Neural cell (in vitro differentiated cells): ENCODE measurements around the gene OVCH1. TPM values are rescaled to one million over a fixed set of nuclear protein-coding genes. Genes with fewer than 3 reads are reported as not detected.

Experiments
- H2AFZ ChIP-seq: fragments of 200-600, 300-800 bp; sonication (generic), shearing (Covaris generic); 2 replicates; pipeline ENCODE4 v1.6.0; 2014; ENCODE audit warnings: low read depth, mild to moderate bottlenecking, antibody characterized with exemption, low read length, moderate library complexity
- H3F3A ChIP-seq: fragments of 200-600 bp; shearing (Covaris generic); 2 replicates; pipeline ENCODE4 v1.6.1; 2016; ENCODE audit warnings: mild to moderate bottlenecking, moderate library complexity, mixed read lengths, antibody characterized with exemption, low read length; ENCODE audit not compliant: insufficient read depth, poor library complexity, severe bottlenecking
- H3K27ac ChIP-seq: fragments of 200-600, 300-800 bp; sonication (generic), shearing (Covaris generic); 2 replicates; pipeline ENCODE4 v1.5.1; 2014; ENCODE audit warnings: mild to moderate bottlenecking, low read length, moderate library complexity
- H3K27me3 ChIP-seq: fragments of 300-800, 200-600 bp; sonication (generic), shearing (Covaris generic); 2 replicates; pipeline ENCODE4 v1.6.0; 2014; ENCODE audit warnings: mild to moderate bottlenecking, low read depth, low read length, moderate library complexity; ENCODE audit not compliant: insufficient read depth
- H3K36me3 ChIP-seq: fragments of 300-800, 200-600 bp; sonication (generic), shearing (Covaris generic); 2 replicates; pipeline ENCODE4 v1.5.1; 2014; ENCODE audit warnings: mild to moderate bottlenecking, antibody characterized with exemption, low read length, moderate library complexity; ENCODE audit not compliant: insufficient read depth
- H3K4me2 ChIP-seq: fragments of 300-800, 200-600 bp; sonication (generic), shearing (Covaris generic); 2 replicates; pipeline ENCODE4 v1.6.0; 2014; ENCODE audit warnings: mild to moderate bottlenecking, low read length
- H3K4me3 ChIP-seq: fragments of 300-800, 200-600 bp; sonication (generic), shearing (Covaris generic); 2 replicates; pipeline ENCODE4 v1.5.1; 2014; ENCODE audit warnings: mild to moderate bottlenecking, low read length, moderate library complexity
- H3K79me2 ChIP-seq: fragments of 200-600 bp; shearing (Covaris generic); replicated peaks from 2 replicates; pipeline ENCODE4 v1.6.0; 2014; ENCODE audit warnings: mild to moderate bottlenecking, low read length, moderate library complexity; ENCODE audit not compliant: insufficient read depth
- H3K9ac ChIP-seq: fragments of 300-800, 200-600 bp; sonication (generic), shearing (Covaris generic); 2 replicates; pipeline ENCODE4 v1.6.1; 2016; ENCODE audit warnings: mild to moderate bottlenecking, low read length, mixed read lengths
- H3K9me2 ChIP-seq: fragments of 200-600 bp; shearing (Covaris generic); 2 replicates; pipeline ENCODE4 v1.6.1; 2016; ENCODE audit warnings: mild to moderate bottlenecking, low read length, mixed read lengths; ENCODE audit not compliant: insufficient read depth
- H3K9me3 ChIP-seq: fragments of 200-600, 300-800 bp; sonication (generic), shearing (Covaris generic); 2 replicates; pipeline ENCODE4 v1.6.1; 2016; ENCODE audit warnings: mild to moderate bottlenecking, mixed run types, low read length, moderate library complexity, mixed read lengths
- H4K20me1 ChIP-seq: fragments of 200-600 bp; shearing (Covaris generic); 2 replicates; pipeline ENCODE4 v1.6.1; 2016; ENCODE audit warnings: mild to moderate bottlenecking, mixed run types; ENCODE audit not compliant: insufficient read depth
- EP300 ChIP-seq: fragments of 450-650 bp; conservative IDR thresholded peaks from 2 replicates; pipeline ENCODE4 v1.6.1; 2014; ENCODE audit warnings: antibody characterized with exemption, mild to moderate bottlenecking, moderate library complexity; ENCODE audit not compliant: poor library complexity, severe bottlenecking
- EZH2 ChIP-seq: fragments of 200-600, 300-800 bp; shearing (Covaris generic), sonication (generic); IDR thresholded peaks from 2 replicates; pipeline ENCODE4 v1.6.1; 2014; ENCODE audit warnings: antibody characterized with exemption, low read length, borderline replicate concordance, mild to moderate bottlenecking; ENCODE audit not compliant: insufficient read depth, poor library complexity, severe bottlenecking
- MXI1 ChIP-seq: fragments of 450-650 bp; conservative IDR thresholded peaks from 2 replicates; pipeline ENCODE4 v1.6.1; 2014; ENCODE audit warnings: antibody characterized with exemption, mild to moderate bottlenecking; ENCODE audit not compliant: poor library complexity, severe bottlenecking
- POLR2AphosphoS5 ChIP-seq: IDR thresholded peaks from 2 replicates; pipeline ENCODE4 v1.6.1; 2012
- RAD21 ChIP-seq: fragments of 450-650 bp; conservative IDR thresholded peaks from 2 replicates; pipeline ENCODE4 v1.6.1; 2014; ENCODE audit warnings: antibody characterized with exemption, mild to moderate bottlenecking, moderate library complexity
- SMC3 ChIP-seq: fragments of 450-650 bp; conservative IDR thresholded peaks from 2 replicates; pipeline ENCODE4 v1.6.1; 2014; ENCODE audit warnings: antibody characterized with exemption, mild to moderate bottlenecking, moderate library complexity; ENCODE audit not compliant: poor library complexity
- TAF1 ChIP-seq: IDR thresholded peaks from 2 replicates; pipeline ENCODE4 v1.6.1; 2012; ENCODE audit warnings: low read depth
- polyA plus RNA-seq: library from polyadenylated mRNA; depleted of rRNA; stranded (reverse); fragments of >200 nt; gene quantifications from 2 replicates; pipeline ENCODE4 v1.2.3, GENCODE V29; 2014
- TF ChIP-seq, protein P1 (sequence below): fragments of 450-650 bp; IDR thresholded peaks from 2 replicates; pipeline ENCODE4 v1.5.1; 2014; ENCODE audit warnings: antibody characterized with exemption, mild to moderate bottlenecking, moderate library complexity; ENCODE audit not compliant: poor library complexity, severe bottlenecking
- TF ChIP-seq, protein P2 (sequence below): IDR thresholded peaks from 2 replicates; pipeline ENCODE4 v1.6.1; 2012; ENCODE audit warnings: borderline replicate concordance

OVCH1 gene
- polyA plus RNA-seq, 1 donor from 2014 or later: 0.83 TPM

DNA sequence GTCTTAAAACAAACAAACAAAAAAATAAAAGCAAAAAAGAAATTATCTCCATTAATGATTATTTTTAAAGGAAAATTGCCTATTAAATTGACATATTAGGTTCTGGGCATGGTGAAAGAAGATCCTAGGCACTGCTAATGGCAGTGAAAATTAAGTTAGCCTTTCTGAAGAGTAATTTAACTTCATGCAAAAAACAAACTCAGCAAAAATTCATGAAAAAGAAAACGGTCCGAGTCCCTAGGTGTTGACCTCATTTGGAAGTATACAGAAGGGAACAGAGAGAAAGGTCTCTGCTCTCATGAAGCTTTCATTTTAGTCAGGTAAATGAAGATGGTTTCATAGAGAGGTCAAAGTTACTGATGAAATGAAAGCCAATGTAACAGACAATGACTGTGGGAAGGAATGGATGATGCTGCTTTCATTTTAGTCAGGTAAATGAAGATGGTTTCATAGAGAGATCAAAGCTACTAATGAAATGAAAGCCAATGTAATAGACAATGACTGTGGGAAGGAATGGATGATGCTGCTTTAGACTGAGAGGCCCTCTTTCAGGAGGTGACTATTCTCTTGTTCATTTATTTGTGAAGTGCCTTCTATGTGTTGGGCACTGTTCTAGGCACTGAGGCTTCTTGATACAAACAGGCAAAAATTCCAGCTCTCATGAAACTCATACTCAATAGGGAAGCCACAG lies 50.1 kb downstream of the OVCH1 start:
- Histone ChIP-seq H3K9me2 (no peaks in the 10 kb centered on the region), H3F3A (no peaks in the 10 kb centered on the region), H2AFZ (no peak overlapping the region), H3K36me3 (no peaks in the 10 kb centered on the region), H3K27ac (no peak overlapping the region), H3K4me3 (no peak overlapping the region), H3K9me3 (no peaks in the 10 kb centered on the region), H3K9ac (no peak overlapping the region), H3K27me3 (no peaks in the 10 kb centered on the region), H3K79me2 (no peaks in the 10 kb centered on the region), H4K20me1 (no peaks in the 10 kb centered on the region), H3K4me2 (no peak overlapping the region)
- TF ChIP-seq MXI1 (no peak), POLR2AphosphoS5 (no peak), TAF1 (no peak), EP300 (no peak), RAD21 (no peak), EZH2 (no peak), SMC3 (no peak)
- TF ChIP-seq, protein P1, sequence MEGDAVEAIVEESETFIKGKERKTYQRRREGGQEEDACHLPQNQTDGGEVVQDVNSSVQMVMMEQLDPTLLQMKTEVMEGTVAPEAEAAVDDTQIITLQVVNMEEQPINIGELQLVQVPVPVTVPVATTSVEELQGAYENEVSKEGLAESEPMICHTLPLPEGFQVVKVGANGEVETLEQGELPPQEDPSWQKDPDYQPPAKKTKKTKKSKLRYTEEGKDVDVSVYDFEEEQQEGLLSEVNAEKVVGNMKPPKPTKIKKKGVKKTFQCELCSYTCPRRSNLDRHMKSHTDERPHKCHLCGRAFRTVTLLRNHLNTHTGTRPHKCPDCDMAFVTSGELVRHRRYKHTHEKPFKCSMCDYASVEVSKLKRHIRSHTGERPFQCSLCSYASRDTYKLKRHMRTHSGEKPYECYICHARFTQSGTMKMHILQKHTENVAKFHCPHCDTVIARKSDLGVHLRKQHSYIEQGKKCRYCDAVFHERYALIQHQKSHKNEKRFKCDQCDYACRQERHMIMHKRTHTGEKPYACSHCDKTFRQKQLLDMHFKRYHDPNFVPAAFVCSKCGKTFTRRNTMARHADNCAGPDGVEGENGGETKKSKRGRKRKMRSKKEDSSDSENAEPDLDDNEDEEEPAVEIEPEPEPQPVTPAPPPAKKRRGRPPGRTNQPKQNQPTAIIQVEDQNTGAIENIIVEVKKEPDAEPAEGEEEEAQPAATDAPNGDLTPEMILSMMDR: no peak
- TF ChIP-seq, protein P2, sequence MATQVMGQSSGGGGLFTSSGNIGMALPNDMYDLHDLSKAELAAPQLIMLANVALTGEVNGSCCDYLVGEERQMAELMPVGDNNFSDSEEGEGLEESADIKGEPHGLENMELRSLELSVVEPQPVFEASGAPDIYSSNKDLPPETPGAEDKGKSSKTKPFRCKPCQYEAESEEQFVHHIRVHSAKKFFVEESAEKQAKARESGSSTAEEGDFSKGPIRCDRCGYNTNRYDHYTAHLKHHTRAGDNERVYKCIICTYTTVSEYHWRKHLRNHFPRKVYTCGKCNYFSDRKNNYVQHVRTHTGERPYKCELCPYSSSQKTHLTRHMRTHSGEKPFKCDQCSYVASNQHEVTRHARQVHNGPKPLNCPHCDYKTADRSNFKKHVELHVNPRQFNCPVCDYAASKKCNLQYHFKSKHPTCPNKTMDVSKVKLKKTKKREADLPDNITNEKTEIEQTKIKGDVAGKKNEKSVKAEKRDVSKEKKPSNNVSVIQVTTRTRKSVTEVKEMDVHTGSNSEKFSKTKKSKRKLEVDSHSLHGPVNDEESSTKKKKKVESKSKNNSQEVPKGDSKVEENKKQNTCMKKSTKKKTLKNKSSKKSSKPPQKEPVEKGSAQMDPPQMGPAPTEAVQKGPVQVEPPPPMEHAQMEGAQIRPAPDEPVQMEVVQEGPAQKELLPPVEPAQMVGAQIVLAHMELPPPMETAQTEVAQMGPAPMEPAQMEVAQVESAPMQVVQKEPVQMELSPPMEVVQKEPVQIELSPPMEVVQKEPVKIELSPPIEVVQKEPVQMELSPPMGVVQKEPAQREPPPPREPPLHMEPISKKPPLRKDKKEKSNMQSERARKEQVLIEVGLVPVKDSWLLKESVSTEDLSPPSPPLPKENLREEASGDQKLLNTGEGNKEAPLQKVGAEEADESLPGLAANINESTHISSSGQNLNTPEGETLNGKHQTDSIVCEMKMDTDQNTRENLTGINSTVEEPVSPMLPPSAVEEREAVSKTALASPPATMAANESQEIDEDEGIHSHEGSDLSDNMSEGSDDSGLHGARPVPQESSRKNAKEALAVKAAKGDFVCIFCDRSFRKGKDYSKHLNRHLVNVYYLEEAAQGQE: no peak

DNA sequence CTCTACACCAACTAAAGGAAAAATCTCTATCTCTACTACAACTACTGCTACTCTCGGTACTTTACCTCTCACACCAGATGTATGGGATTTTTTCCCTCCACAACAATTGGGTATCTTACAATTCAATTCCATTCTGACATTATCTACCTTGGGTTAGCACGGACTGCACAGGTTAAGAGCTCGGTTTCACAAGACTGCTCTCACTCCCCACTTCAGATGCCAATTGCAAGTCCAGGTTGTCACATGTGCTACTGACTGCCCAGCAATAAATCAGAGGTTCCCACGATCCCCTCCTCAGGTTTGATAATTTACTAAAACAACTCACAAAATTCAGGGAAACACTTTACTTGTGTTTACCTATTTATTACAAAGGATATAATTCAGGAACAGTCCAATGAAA lies 58.0 kb downstream of the OVCH1 start:
- Histone ChIP-seq H3K9me3 (no peaks in the 10 kb centered on the region), H2AFZ (no peak overlapping the region), H3K36me3 (no peaks in the 10 kb centered on the region), H3K27me3 (no peaks in the 10 kb centered on the region), H4K20me1 (no peaks in the 10 kb centered on the region), H3K4me2 (no peak overlapping the region), H3K79me2 (no peaks in the 10 kb centered on the region), H3K4me3 (no peak overlapping the region), H3K9ac (no peak overlapping the region), H3F3A (no peaks in the 10 kb centered on the region), H3K9me2 (no peaks in the 10 kb centered on the region), H3K27ac (no peak overlapping the region)
- TF ChIP-seq, protein P2: no peak
- no peak for TF ChIP-seq RAD21
- no peak for TF ChIP-seq EZH2
- no peak for TF ChIP-seq TAF1
